ENCODE results near the gene ATXN7L1. TPM values are rescaled to one million over a fixed set of nuclear protein-coding genes. Genes with fewer than 3 reads are reported as not detected.

The ATXN7L1 gene
- total RNA-seq, 1 experiment from 2014 or later = 24.3 TPM

DNA sequence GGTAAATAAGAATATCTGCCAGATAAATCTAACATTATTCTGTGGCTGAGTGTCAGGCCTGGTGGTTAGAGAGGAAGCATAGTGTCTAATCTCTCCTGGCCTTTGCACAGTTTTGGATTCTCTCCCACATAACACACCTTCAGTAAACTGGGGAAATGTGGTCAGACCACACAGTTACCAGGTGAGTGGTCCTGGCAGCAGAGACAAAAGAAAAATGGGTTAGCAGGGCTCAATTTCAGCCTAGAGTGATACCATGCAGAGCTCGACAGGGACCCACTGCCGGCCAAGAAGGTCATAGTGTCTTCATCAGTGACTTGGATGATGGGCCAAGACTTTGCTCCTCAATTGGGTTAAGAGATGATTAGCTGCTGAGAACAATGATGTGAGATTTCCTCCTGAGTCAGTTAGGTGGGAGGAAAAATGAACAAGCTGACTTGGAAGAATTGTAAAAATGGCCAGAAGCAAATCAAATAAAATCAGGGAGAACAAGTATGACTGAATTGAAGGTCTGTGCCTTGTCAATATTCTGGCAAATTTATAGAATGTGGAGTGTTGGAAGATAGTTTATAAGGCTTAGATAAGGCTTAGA, 225.9 kb downstream of the ATXN7L1 start:
- no peaks in the 10 kb centered on the region for H3K23me2 ChIP-seq (ENCODE audit: insufficient read length, low read depth, low read length, poor library complexity, severe bottlenecking)

More for the DNA sequence above, 225.9 kb downstream of the ATXN7L1 start:
- no peak overlapping the region for H2BK5ac ChIP-seq (ENCODE audit: insufficient read length, low read length)
- H3K79me2 ChIP-seq (ENCODE audit: insufficient read depth, low read length) = no peaks in the 10 kb centered on the region
- no peak for TF ChIP-seq CTCF (conservative IDR thresholded peaks at IDR 0.05)
- no peaks in the 10 kb centered on the region for H3K79me1 ChIP-seq (ENCODE audit: insufficient read depth, low read depth, low read length, poor library complexity, severe bottlenecking)
- no peak overlapping the region for H2BK12ac ChIP-seq (ENCODE audit: insufficient read length, low read depth, low read length)
- Mint-ChIP-seq H3K27ac (no peak overlapping the region), H3K4me1 (peaks cover 56 to 70% of the 10 kb centered on the region in 2 experiments), H3K4me3 (no peak overlapping the region), H3K27me3 (ENCODE audit: low read depth) (no peaks in the 10 kb centered on the region), H3K36me3 (ENCODE audit: insufficient read depth in 1 of 3, low read depth in 3 of 3) (peaks cover 0 to 7% (median 5%) of the 10 kb centered on the region in 3 experiments; a peak in 3 of 7 replicates), H3K9me3 (no peaks in the 10 kb centered on the region)
- no peak overlapping the region for H2BK20ac ChIP-seq (ENCODE audit: low read depth, low read length, poor library complexity, severe bottlenecking)
- DNase-seq = no peak
- H3K27ac ChIP-seq (ENCODE audit: insufficient read length, low read depth, low read length) = no peak overlapping the region
- H3K18ac ChIP-seq (ENCODE audit: insufficient read length, low read depth, low read length) = no peak overlapping the region
- no peak overlapping the region for H3K9ac ChIP-seq (ENCODE audit: extremely low read depth, insufficient read length, low read length)
- no peaks in the 10 kb centered on the region for H3K27me3 ChIP-seq (ENCODE audit: insufficient read depth, low read length)
- H4K8ac ChIP-seq (replicated peaks; ENCODE audit: insufficient read length, low read depth, low read length) = no peak overlapping the region
- H3K23ac ChIP-seq (ENCODE audit: insufficient read length, low read depth, low read length) = no peak overlapping the region
- H3K4ac ChIP-seq (ENCODE audit: low read depth, low read length) = no peak overlapping the region
- no peak overlapping the region for H3K14ac ChIP-seq (ENCODE audit: insufficient read depth, low read length)
- no peak overlapping the region for H2AK5ac ChIP-seq (ENCODE audit: insufficient read length, low read length)
- no peak overlapping the region for H3T11ph ChIP-seq (ENCODE audit: low read length)
- H3K4me1 ChIP-seq (ENCODE audit: insufficient read depth, low read length) = peaks cover 13% of the 10 kb centered on the region
- H2BK120ac ChIP-seq (ENCODE audit: low read depth, low read length, poor library complexity, severe bottlenecking) = no peak overlapping the region
- no peaks in the 10 kb centered on the region for H3K9me3 ChIP-seq (ENCODE audit: control insufficient read depth, low read depth, low read length)
- no peak overlapping the region for H2AFZ ChIP-seq (ENCODE audit: low read length)
- H2BK15ac ChIP-seq (ENCODE audit: low read depth, low read length) = no peak overlapping the region
- H3K4me2 ChIP-seq (ENCODE audit: insufficient read depth, insufficient read length, low read length) = no peak overlapping the region
- no peaks in the 10 kb centered on the region for H4K20me1 ChIP-seq (ENCODE audit: control insufficient read depth, insufficient read depth, insufficient read length)
- H4K5ac ChIP-seq (ENCODE audit: insufficient read length, low read depth, low read length) = no peak overlapping the region
- H4K91ac ChIP-seq (ENCODE audit: insufficient read length, low read depth, low read length) = no peak overlapping the region
- H3K56ac ChIP-seq (ENCODE audit: insufficient read length, low read depth, low read length) = no peak overlapping the region
- no CpG with 5 or more reads among the region's 2 CpGs for WGBS (ENCODE audit: extremely low coverage, insufficient read length, low lambda C conversion rate)
